NK-92 (cell line): ENCODE results near the gene IFT57.

Experiments
- DNase-seq: peaks from one replicate; lab custom pipeline; 2025; ENCODE audit not compliant: unreplicated experiment; lab: John Stamatoyannopoulos, UW

Gene IFT57

DNA sequence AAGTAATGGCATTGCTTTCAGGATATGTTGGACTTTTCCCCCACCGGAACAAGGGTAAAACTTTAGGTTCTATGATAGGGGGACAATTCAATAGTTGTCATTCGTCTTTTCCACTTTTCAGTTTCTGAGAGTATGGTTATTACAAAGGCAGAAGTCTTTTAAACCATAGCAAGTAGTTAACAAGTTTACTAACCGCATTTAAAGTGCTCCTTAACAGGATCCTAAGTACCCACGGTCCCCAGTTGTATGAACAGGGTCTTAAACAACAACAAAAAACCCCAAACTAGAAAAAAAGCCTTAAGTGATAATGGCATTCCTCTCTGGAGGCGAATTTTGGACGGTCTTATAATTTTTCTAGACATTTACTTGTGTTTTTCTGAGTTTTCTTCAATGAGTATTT lies 831 bp downstream of the IFT57 start:
- no peak for DNase-seq

DNA sequence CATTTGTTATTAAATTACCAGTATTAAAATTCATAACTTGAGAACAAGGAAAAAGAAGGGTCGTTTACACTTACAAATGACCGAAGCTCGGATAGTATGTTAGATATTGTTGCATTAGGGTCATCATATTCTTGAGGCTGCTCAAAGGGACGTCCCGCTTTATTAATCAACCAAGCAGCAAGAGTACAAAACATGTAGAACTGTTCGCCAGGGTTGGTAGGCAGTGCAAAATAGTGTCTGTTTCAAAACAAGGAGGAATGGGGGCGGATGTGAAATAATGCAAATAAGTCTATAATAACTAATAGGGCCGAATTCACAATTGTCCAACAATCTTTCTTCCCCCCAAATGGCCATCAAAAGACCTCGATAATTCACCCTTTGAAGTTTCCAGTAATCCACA lies 2.9 kb downstream of the IFT57 start:
- no peak for DNase-seq

DNA sequence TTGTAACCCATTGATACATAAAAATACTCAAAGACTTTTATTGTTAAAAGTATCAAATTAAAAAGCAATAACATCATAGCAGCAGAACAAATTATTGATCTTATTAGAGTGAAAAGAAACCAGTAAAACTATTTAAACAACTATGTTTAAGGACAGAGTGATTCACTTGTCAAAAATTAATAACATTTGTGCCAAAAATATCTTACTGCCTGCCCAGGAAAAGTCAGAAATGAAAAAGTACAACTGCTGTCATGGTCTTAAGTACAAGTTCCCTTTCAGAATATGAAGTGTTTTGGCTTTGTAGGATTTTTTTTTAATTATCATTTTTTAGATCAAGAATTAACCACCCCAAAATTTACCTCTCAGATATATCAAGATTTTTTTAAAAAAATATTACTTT lies 3.4 kb downstream of the IFT57 start:
- DNase-seq: no peak

DNA sequence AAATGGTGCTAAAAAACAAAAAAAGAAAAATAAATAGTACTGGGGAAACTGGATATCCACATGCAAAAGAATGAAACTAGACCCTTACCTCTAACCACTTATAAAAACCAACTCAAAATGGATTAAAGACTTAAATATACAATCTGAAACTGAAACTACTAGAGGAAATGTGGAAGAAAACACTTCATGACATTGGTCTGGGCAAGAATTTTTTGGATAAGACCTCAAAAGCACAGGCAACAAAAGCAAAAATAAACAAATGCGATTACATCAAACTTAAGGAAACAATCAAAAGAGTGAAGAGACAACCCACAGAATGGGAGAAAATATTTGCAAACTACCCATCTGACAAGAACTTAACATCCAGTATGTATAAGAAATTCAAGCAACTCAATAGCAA lies 6.4 kb downstream of the IFT57 start:
- no peak for DNase-seq

DNA sequence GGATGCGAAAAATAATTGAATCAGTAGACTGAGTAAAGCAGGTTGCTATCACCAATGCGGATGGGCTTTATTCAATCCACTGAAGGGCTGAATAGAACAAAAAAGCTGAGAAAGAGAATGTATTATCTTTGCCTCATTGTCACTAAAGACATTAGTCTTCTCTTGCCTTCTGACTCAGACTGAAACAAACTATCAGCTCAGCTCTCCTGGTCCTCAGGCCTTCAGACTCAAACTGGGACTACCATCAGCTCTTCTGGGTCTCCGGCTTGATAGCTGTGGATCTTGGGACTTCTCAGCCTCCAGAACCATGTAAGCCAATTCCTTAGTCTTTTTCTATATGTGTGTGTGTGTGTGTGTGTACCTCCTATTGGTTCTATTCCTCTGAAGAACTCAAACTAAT lies 12.6 kb downstream of the IFT57 start:
- no peak for DNase-seq

DNA sequence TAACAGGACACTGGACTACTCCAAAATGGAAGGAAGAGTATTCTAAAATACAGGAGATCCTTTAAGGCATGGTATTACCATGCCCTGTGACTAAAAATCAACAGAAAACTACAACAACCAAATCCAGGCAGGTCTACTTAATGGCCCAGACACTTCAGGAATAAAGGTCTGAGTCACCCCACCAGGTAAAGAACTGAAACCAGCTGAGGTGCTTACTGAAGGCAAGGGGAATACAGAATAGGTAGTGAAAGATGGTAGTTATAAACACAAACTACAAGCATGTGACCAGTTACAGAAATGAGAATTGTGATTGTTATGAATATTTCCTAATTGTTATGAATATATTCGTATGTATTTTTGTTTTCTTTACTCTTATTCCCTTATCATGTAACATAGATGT lies 13.4 kb downstream of the IFT57 start:
- no peak for DNase-seq

DNA sequence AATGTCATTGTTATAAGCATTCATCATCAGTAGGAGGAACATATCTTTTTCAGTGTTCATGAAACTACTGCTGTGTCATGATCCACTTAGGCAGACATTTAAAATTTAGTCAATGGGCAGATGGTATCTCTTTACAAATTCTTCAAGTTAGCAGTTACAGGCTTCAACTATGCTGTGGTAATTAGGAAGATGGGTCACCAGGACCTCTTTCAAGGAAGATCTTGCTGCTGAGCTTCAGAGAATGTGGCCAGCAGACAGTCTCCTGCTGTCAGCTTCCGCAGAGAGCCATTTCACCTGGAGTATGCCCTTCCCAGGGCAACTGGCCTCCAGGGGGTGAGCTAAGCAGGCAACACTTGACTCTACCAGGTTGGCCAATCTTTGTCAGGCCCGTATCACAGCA lies 19.4 kb downstream of the IFT57 start:
- DNase-seq: no peak

DNA sequence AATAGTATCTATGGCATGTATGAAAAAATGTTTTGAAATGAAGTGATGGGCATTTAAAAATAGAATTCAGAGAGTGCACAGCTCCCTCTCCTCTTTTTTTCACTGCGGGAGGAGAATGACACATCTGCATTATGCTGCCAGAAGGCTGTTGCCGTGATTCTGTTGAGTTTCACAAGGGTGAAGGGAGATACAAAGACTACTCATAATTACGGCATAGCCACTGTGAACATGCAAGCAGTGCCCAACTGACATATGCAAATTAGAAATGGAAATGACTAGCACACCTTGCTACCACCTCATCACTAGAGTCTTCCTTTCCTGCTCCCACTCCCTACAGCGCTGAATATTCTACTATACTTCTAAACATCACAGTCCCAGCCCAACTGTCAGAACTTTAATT lies 20.1 kb downstream of the IFT57 start:
- DNase-seq: no peak

DNA sequence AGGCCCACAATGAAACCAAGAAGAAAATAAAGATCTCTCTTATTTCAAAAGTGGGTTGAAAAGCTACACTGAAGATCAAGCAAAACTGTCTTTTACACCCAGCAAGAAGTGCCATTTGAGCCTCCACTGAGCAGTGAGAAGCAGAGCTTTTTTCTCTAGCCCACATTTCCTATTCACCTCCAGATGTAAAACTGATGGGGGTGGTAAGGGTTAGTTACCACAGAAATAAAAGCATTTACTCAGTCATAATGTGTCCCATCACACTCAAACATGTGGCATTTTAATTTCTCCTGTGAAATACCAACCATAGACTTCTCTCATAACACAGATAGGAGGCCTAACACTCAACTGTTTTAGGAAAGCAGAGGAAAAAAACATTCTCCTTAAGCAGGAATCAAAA lies 21.0 kb downstream of the IFT57 start:
- no peak for DNase-seq

DNA sequence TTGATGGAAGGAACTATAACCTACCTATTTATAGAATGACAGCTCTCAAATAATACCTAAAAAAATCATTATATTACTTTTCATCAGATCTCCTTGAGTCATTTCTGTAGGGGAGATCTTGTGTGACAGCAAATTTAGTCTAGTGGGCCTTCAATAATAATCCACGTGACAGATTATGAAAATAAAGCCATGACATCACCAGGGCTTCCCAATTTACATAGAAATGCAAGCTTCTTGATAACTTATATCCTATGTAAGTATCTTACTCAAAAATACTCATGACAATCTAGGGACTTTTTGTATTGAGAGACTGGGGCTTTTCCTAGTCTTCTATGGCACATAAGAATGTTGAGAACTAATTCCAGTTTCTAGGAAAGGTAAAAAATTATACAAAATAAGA lies 21.6 kb downstream of the IFT57 start:
- DNase-seq: no peak

DNA sequence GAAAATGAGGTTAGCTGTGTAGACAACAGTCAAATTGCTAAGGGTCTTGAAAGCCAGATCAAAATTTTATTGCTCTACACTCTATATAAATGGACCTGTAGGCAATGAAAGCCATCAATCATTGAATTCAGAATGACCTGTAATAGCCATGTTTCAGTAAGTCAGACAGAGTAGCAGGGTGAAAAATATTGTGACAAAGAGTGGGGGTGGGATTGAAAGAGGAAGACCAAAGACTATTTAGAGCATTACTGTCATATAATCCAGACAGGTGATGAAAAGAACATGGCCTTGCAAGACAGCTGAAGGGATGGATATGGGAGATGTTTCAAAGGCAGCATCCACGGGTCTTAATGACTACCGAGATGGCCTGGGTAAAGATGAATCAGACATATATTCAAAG lies 22.2 kb downstream of the IFT57 start:
- DNase-seq: no peak

DNA sequence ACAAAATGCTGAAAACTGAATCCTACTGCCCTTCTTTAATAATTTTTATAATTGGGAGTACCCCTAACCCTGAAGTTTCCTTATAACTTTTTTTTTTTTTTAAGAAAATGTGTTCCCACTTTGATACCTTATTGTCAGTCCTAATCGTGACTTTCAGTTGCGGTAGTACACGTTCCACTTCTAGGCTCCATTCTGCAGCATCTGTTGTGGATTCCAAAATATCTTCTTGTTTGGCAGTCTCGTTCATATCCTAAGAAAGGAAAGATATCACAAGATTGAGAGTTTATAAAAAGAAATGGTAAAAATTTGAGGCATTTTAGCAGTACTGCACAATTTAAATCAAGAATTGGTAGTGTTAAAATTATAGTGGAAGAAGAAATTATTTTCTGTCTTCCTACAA lies 30.8 kb downstream of the IFT57 start:
- no peak for DNase-seq

DNA sequence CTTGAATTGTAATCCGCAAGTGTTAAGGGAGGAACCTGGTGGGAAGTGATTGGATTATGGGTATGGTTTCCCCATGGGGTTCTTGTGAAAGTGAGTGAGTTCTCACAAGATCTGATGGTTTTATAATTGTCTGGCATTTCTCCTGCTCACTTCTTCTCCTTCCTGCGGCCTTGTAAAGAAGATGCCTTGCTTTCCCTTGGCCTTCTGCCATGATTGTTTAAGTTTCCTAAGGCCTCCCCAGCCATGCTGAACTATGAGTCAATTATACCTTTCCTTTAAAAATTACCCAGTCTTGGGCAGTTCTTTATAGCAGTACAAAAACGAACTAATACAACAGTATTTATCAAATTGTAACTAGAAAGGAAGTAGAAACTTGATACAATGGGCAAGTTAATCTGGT lies 31.9 kb downstream of the IFT57 start:
- no peak for DNase-seq

DNA sequence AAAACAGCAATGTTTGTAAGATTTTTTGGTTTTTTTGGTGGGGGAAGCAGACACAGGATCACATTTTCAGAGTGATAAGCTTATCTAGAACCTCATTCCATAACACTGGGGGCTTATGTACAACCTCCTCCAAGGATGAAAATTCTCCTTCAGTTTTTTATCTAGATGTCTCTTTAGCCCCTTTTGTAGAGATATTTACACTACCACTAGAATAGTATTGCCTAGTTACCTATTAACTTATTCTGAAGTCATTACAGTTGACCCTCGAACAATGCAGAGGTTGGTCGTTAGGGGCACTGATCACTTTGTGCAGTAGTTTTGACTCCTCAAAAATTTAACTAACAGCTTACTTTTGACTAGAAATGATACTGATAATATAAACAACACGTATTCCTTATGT lies 32.8 kb downstream of the IFT57 start:
- DNase-seq: no peak

DNA sequence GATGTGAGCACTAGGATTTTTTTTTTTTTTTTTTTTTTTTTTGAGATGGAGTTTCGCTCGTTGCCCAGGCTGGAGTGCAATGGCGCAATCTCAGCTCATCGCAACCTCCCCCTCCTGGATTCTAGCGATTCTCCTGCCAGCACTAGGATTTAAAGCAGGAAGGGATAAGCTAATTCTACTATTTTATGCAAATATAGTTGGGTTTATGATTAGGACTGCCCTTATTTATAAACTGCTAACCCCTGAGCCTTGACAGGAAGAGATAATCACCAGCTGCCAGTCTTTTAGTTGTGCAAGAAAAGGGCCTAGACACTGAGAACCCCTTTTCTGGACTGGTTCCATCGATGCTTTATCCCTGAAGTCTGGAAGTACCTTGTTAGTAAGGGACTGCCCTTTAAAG lies 36.7 kb downstream of the IFT57 start:
- DNase-seq: no peak

DNA sequence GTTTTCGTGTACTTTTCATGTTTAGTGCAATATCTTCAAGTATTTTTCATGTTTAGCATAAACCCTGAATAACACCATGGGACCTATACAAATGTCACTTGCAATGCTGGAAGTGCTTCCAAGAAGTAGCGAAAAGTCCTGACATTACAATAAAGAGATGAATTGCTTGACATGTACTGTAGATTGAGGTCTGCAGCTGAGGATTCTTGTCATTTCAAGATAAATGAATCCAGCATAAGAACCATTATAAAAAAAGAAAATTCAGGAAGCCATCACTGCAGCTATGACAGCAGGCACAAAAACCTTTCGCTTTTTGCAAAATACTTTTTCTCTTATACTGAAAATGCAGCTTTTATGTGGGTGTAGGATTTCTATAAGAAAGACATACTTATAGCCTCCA lies 37.4 kb downstream of the IFT57 start:
- DNase-seq: no peak

DNA sequence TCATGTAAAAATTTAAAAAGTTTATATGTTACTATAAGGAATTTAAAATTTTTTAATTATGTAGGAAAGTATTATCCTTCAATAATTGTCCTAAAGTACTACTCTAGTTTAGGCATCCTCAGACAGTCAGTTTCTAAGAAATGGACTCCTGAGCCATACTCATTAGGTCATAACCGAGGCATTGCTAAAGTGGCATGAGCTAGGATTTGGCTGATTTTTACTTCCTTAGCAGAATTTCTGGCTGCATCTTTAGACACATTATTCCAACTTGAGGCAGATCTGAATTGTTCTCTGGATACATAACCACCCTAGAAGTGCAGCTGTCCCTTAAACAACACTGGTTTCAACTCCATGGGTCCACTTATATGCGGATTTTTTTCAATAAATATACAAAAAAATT lies 38.3 kb downstream of the IFT57 start:
- no peak for DNase-seq

DNA sequence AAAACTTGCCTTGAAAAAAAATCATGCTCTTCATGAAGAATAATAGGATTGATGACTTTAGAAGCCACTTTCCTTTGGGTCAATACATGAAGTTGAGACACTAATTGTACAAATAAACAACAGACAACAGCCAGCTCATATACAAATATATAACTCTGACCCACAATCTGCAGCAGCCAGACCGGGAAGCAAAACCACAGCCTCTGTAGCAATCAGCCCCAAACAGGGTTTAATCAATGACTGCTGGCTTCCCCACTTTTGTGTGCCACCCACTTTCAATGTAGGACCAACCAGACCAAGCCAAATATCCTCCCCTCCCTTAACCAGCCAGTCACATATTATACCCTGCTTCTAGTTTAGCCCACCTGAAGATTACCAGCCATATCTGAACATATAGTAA lies 39.0 kb downstream of the IFT57 start:
- no peak for DNase-seq

DNA sequence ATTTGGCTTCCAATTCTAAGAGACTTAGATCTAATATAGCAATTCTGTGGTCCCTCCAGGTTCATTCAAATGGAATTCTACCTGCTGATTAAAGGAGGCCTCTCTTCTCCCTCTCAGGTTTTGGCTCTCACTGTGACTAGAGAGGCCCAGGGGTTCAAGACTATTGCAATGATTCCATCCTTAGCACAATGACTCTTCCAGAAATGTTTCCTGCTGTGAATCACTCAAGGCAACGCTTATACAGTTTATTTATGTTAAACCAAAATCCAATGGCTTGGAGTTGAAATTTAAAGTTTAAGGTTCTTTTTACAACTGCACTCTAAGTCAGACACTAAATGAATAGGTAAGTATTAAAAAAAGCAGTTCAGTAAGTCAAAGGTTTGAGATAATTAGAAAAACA lies 39.9 kb downstream of the IFT57 start:
- no peak for DNase-seq

DNA sequence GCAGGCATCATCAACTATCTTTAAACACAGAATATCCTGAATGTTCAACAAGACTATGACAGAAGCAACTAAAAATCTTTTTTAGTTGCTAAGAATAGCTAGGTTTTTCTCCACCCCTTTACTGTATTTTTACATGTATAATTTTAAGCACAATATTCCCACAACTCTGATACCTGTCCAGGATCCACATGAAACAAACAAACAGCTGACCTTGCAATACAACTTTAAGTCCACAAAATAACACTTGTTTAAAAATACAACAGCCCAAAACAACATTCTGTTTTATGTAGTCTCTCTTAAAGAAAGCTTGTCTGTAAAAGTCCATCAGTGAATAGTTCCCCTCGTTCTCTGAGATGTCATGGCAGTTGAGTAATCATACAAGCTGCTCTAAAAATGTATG lies 41.1 kb downstream of the IFT57 start:
- DNase-seq: no peak

DNA sequence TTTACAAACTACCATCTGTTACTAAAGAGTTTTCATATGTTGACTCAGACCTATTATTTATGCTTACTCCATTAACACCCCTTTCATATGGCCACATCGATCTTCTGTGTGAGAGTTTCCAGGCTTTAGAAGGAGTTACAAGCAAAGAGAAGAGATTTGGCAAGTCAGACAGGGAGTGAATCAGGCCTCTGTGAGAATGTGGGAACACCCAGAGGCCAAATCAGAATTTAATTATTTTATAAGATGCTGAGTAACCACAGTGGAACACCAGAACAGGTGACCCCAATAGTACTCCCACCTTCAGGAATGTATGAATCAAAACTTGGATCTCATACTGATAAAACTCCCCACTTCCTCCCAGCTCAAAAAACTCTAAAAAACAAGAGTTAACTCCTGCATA lies 42.0 kb downstream of the IFT57 start:
- no peak for DNase-seq

DNA sequence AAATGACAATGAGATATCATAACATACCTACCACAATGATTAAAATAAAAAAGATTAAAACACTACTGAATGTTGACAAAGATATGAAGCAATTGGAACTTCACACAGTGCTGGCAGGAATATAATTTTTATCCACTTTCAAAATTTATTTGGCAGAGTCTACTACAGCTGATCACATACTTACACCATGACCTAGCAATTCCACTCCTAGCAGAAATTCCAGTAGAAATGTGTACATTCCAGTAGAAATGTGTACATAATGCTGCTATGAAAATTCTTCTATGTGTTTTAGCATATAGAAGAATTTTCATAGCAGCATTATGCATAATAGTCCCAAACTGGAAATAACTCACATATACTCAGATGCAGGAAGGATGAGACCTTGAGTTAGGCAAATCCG lies 43.5 kb downstream of the IFT57 start:
- no peak for DNase-seq

DNA sequence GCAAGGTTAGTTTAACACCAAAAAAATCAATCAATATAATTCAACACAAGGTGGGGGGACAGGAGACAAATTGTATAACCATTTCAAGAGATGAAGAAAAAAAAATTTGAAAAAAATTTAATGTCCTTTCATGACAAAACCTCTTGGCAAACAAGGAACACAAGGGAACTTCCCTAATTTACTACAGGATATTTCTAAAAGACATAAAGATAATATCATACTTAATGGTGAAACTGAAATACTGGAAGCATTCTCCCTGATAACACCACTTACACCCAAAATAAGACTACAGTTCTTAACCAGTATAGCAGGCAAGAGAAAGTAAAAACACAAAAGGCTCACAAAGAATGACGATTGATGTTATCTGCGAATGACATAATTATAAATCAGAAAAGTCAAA lies 44.7 kb downstream of the IFT57 start:
- no peak for DNase-seq

DNA sequence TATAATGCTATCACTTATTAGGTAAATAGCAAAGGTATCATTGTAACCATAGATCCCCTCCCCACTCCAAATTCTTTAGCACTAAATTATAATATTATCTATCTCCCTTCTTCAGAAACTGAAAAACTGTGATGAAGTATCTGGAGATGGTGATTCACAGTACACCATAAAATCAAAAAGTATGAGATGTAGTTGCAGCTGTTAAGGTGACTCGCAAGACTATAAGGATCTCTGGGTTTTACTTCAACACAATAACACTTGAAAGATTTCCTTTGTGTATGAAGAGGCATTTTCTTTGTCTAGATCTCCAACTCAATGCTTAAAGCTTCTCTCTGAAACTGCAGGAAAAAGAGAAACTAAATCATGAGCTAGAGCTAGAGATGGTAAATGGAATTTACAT lies 46.9 kb downstream of the IFT57 start:
- no peak for DNase-seq
